Measurements from ENCODE around the gene EPHA8. TPM values are rescaled to one million over a fixed set of nuclear protein-coding genes. Genes with fewer than 3 reads are reported as not detected.
A peak's percentile ranks its signal among the peaks of the same experiment; 100 is the strongest.

The EPHA8 gene
- total and polyA plus RNA-seq, 5 experiments from 2014 or later: not detected

DNA sequence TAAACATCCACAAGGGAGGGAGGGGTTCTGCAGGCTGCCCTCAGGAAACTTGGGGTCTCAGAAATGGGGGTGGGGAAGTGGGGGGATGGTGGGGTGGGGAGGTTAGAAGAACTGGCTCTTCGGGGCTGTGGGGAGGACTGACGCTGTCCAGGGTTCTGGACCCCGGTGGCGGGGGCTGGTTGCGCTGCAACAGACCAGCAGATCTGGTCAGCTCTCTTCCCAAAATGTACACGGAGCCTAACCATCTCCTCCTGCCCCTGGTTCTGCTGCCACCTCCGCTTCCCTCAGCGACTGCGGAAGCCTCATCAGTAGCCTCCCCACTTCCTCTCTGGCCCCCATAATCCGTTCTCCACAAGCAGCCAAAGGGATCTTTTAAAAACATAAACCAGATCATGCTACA lies 43.9 kb downstream of the EPHA8 start:
- Mint-ChIP-seq H3K36me3 (no peaks in the 10 kb centered on the region), H3K9me3 (peaks cover 0 to 1% (median 0%) of the 10 kb centered on the region in 9 donors), H3K4me1 (no peaks in the 10 kb centered on the region), H3K4me3 (no peak overlapping the region), H3K27ac (no peak overlapping the region), H3K27me3 (peaks cover 30 to 84% (median 50%) of the 10 kb centered on the region in 5 donors)
- POLR2A ChIA-PET: no interaction called here
- ATAC-seq (no peak), DNase-seq (no peak)

- H3K4me3 Mint-ChIP-seq: no peak overlapping the region
- ATAC-seq (no peak), DNase-seq (peak in 1 of 10 donors; percentile 14)
- no peaks in the 10 kb centered on the region for H3K36me3 Mint-ChIP-seq
- no peaks in the 10 kb centered on the region for H3K4me1 Mint-ChIP-seq
- H3K27me3 Mint-ChIP-seq: peaks cover 34 to 84% (median 52%) of the 10 kb centered on the region in 5 donors
- H3K27ac Mint-ChIP-seq: no peak overlapping the region
- POLR2A ChIA-PET: no interaction called here
- peaks cover 0 to 1% (median 0%) of the 10 kb centered on the region in 9 donors for H3K9me3 Mint-ChIP-seq
These were observed 45.1 kb downstream of the EPHA8 start for GRCh38 chr1:22608361-22608760.

DNA sequence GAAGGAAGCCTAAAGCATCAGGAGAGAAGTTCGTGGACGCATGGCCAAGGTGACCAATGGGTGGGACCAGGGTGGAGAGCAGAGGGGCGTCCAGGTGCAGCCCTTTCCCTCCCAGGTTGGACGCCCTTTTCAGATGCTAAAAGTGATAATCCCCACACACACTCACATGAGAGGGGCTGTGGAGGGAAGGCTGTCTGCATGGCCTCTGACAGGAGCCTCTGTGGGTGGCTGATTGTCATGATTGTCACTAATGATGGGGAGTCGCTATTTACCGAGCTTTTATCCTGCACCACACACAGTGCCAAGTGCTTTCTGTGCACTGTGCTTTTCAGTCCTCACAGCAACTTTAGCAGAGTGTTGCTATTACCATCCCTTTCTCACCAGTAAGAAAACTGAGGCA lies 46.0 kb downstream of the EPHA8 start:
- peaks cover 0 to under 1% (median 0%) of the 10 kb centered on the region in 4 donors for H3K4me1 Mint-ChIP-seq
- ATAC-seq (no peak), DNase-seq (no peak)
- peaks cover 0 to 1% (median 0%) of the 10 kb centered on the region in 9 donors for H3K9me3 Mint-ChIP-seq
- no peak overlapping the region for H3K27ac Mint-ChIP-seq
- H3K36me3 Mint-ChIP-seq: no peaks in the 10 kb centered on the region
- H3K27me3 Mint-ChIP-seq: peaks cover 36 to 82% (median 46%) of the 10 kb centered on the region in 5 donors
- H3K4me3 Mint-ChIP-seq: peak overlapping the region in 1 of 10 donors; percentile 57
- POLR2A ChIA-PET: no interaction called here

DNA sequence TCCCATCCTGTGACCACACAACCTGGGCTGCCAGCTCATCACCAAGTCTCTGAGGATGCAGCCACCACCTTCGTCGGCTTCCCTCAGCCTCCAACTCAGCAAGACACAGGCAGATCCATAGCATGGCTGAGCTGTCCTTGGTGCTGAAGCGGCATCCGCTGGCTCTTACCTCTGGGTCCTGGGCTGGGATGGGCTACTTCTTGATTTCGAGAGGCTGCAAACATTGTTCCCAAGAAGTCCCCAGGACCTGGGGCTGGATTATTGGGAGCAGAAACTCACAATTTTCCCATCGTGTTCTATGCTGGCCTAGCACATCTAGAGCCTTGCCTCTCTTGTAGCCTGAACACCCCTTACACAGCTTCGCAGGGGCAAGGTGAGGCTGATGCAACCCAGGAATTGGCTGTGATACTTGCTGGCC lies 48.2 kb downstream of the EPHA8 start:
- Mint-ChIP-seq H3K4me3 (no peak overlapping the region), H3K4me1 (peaks cover 0 to 4% (median 0%) of the 10 kb centered on the region in 4 donors), H3K27me3 (peaks cover 27 to 83% (median 43%) of the 10 kb centered on the region in 5 donors), H3K9me3 (peaks cover 0 to 2% (median 0%) of the 10 kb centered on the region in 9 donors), H3K27ac (no peak overlapping the region), H3K36me3 (no peaks in the 10 kb centered on the region)
- ATAC-seq (no peak), DNase-seq (peak in 2 of 10 donors; percentile 14 to 17)
- POLR2A ChIA-PET: no interaction called here

DNA sequence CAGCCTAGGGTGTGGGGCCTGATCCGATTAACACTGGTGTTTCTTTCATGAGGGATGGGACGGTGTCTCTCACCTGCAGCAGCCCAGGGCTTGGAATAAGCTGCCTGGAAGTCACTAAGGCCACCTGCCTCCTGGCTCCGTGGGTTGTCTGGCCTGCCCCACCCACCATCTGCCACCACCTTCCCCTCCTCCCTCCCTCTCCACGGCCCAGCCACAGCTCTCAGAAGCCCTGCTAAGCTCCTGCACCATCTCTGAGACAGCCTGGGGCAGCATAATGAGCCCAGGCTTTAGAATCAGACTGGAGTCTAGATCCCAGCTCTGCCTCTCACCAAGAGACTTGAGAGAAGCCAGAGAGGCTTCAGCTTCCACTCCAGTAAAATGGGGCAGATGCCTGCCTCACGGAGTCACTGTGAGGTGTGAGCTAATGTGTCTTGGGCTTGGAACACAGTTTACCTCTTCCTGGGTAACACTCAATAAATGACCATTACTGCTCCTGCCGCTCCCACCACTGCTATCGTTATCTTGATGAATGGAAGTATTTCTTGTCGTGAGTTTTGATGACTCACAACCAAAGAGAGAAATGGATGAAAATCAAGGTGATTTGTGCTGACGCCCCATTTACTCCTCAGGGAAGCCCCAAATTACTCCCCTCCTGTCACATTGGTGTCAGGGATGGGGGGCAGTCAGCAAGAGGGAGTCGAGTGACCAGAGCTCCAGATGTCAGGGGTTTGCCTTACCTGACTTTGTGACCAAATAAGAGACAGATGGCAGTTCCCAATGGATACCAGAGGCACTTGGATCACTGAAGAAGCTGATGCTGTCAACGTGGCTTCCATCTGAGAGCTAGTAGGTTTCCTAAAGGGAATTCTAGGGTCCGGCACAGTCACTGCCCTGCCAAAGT lies 49.6 kb downstream of the EPHA8 start:
- ATAC-seq (no peak), DNase-seq (no peak)
- POLR2A ChIA-PET: no interaction called here
- Mint-ChIP-seq H3K36me3 (no peaks in the 10 kb centered on the region), H3K4me1 (peaks cover 0 to 6% (median 0%) of the 10 kb centered on the region in 4 donors), H3K4me3 (no peak overlapping the region), H3K27ac (no peak overlapping the region), H3K27me3 (peaks cover 22 to 86% (median 42%) of the 10 kb centered on the region in 5 donors), H3K9me3 (peaks cover 0 to 2% (median 0%) of the 10 kb centered on the region in 9 donors)

GRCh38 chr1:22613572-22613918 lies 50.3 kb downstream of the EPHA8 start:
- Mint-ChIP-seq H3K27ac (no peak overlapping the region), H3K27me3 (peaks cover 20 to 85% (median 38%) of the 10 kb centered on the region in 5 donors), H3K9me3 (peaks cover 0 to 2% (median 0%) of the 10 kb centered on the region in 9 donors), H3K36me3 (no peaks in the 10 kb centered on the region), H3K4me3 (no peak overlapping the region), H3K4me1 (peaks cover 0 to 6% (median 0%) of the 10 kb centered on the region in 4 donors)
- DNase-seq (no peak), ATAC-seq (no peak)
- POLR2A ChIA-PET: no interaction called here

DNA sequence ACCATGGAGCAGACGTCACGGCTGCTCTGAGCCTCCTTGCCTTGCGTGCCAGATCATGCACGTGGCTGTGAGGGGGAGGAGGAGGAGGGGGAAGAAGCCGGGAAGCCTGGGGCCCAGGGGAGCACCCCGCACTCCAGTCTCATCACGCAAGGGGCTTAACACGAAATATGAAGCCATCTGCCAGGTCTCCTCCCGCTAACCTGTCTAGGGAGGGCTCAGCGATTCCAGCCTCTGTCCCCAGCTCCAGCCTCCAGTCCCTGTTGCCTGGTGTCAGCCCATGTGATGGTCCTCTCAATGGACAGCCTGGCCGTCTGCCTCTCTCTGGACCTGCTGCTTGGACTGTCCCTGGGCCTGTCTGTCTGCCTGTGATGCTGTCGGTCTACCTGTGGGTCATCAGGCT lies 50.7 kb downstream of the EPHA8 start:
- Mint-ChIP-seq H3K4me1 (peaks cover 0 to 6% (median 0%) of the 10 kb centered on the region in 4 donors), H3K36me3 (no peaks in the 10 kb centered on the region), H3K4me3 (no peak overlapping the region), H3K27me3 (peaks cover 21 to 85% (median 37%) of the 10 kb centered on the region in 5 donors), H3K27ac (no peak overlapping the region), H3K9me3 (peaks cover 0 to 2% (median 0%) of the 10 kb centered on the region in 9 donors)
- no peak for ATAC-seq
- no peak for DNase-seq
- POLR2A ChIA-PET: no interaction called here

DNA sequence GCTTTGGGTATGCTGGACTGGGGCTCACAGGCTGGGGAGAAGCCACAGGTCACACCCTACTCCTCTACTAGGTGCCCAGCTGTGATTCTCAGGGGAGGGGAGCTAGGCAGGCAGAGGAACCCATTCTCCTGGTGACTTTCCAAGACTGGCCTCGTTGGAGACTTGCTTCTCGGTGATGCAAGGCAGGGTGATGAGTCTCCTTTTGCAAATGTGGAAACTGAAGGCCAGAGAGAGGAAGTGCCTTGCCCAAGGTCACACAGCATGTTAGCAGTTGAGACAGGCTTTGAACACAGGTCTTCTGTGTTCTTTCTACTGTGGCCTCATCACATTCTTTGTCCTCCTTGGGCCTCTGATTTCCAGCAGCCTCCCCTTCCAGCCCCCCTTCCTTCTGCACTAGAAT lies 52.6 kb downstream of the EPHA8 start:
- H3K27ac Mint-ChIP-seq: no peak overlapping the region
- H3K4me1 Mint-ChIP-seq: peaks cover 0 to 6% (median 0%) of the 10 kb centered on the region in 4 donors
- H3K36me3 Mint-ChIP-seq: no peaks in the 10 kb centered on the region
- POLR2A ChIA-PET: no interaction called here
- no peak overlapping the region for H3K4me3 Mint-ChIP-seq
- DNase-seq: no peak
- peaks cover 22 to 80% (median 44%) of the 10 kb centered on the region in 5 donors for H3K27me3 Mint-ChIP-seq
- no peak for ATAC-seq
- H3K9me3 Mint-ChIP-seq: peaks cover 0 to 2% (median 0%) of the 10 kb centered on the region in 9 donors

DNA sequence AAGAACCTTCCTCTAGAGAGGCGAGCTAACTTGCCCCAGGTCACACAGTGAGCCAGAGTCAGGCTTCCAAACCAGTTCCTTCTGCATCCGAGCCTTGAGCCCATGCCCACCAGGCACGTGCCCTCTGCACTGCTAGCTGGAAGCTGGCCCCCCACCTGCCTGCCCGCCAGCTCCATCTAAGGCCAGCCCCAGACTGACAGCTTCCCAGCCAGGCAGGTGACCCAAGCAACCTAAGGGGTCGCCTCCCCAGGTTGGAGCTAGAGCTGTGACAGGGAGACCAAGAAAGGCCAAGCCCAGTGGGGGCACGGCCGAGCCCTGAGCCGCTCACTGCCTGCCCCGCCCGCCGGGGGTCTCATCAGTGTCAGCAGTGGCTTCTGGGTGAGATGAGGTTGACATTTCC lies 53.3 kb downstream of the EPHA8 start:
- Mint-ChIP-seq H3K4me1 (peaks cover 0 to 6% (median 0%) of the 10 kb centered on the region in 4 donors), H3K9me3 (peaks cover 0 to 2% (median 0%) of the 10 kb centered on the region in 9 donors), H3K36me3 (no peaks in the 10 kb centered on the region), H3K4me3 (no peak overlapping the region), H3K27me3 (peaks cover 19 to 73% (median 40%) of the 10 kb centered on the region in 5 donors), H3K27ac (no peak overlapping the region)
- POLR2A ChIA-PET: no interaction called here
- no peak for ATAC-seq
- DNase-seq: no peak

- POLR2A ChIA-PET: no interaction called here
- Mint-ChIP-seq H3K36me3 (no peaks in the 10 kb centered on the region), H3K27me3 (peaks cover 22 to 77% (median 35%) of the 10 kb centered on the region in 5 donors), H3K4me3 (no peak overlapping the region), H3K4me1 (peaks cover 0 to 6% (median 0%) of the 10 kb centered on the region in 4 donors), H3K9me3 (peaks cover 0 to 2% (median 0%) of the 10 kb centered on the region in 9 donors), H3K27ac (no peak overlapping the region)
- DNase-seq (no peak), ATAC-seq (no peak)
These were observed 54.8 kb downstream of the EPHA8 start for GRCh38 chr1:22618056-22618455.

GRCh38 chr1:22619252-22619651 lies 56.0 kb downstream of the EPHA8 start:
- POLR2A ChIA-PET: no interaction called here
- Mint-ChIP-seq H3K36me3 (no peaks in the 10 kb centered on the region), H3K4me1 (peaks cover 0 to 6% (median 0%) of the 10 kb centered on the region in 4 donors), H3K9me3 (peaks cover 0 to 2% (median 0%) of the 10 kb centered on the region in 9 donors), H3K27ac (no peak overlapping the region), H3K4me3 (no peak overlapping the region), H3K27me3 (peaks cover 18 to 79% (median 37%) of the 10 kb centered on the region in 5 donors)
- ATAC-seq (no peak), DNase-seq (no peak)

GRCh38 chr1:22619798-22620197 lies 56.5 kb downstream of the EPHA8 start:
- no peak overlapping the region for H3K27ac Mint-ChIP-seq
- no peak overlapping the region for H3K4me3 Mint-ChIP-seq
- no peaks in the 10 kb centered on the region for H3K36me3 Mint-ChIP-seq
- ATAC-seq: no peak
- POLR2A ChIA-PET: no interaction called here
- no peak for DNase-seq
- peaks cover 19 to 79% (median 36%) of the 10 kb centered on the region in 5 donors for H3K27me3 Mint-ChIP-seq
- H3K9me3 Mint-ChIP-seq: no peaks in the 10 kb centered on the region
- peaks cover 0 to 1% (median 0%) of the 10 kb centered on the region in 4 donors for H3K4me1 Mint-ChIP-seq

DNA sequence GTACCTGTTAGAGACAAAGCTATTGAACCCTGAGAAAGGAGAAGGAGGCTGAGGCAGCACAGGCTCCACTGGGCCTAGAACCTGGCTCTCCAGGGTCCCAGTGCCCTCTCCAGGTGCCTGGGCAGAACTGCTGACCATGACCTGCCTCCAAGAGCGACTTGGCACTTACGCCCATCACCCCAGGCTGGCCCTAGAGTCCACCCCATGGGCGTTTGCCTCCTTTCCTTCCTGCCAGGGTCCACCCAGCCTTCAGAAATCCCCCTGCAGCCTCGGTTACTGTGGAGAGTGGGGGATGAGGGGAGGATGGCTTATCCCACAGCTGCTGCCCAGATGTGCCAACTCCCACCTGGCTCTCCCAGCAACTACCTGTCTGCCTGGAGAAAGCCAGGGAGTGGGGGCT lies 58.5 kb downstream of the EPHA8 start:
- H3K36me3 Mint-ChIP-seq: no peaks in the 10 kb centered on the region
- no peak for ATAC-seq
- POLR2A ChIA-PET: no interaction called here

More for the DNA sequence above, 58.5 kb downstream of the EPHA8 start:
- H3K27ac Mint-ChIP-seq: peak overlapping the region in 1 of 10 donors; percentile 80
- H3K4me3 Mint-ChIP-seq: no peak overlapping the region
- H3K4me1 Mint-ChIP-seq: no peaks in the 10 kb centered on the region
- H3K27me3 Mint-ChIP-seq: peaks cover 21 to 64% (median 29%) of the 10 kb centered on the region in 5 donors
- H3K9me3 Mint-ChIP-seq: no peaks in the 10 kb centered on the region
- no peak for DNase-seq
